ENCODE results near the gene GJC2. TPM values are rescaled to one million over a fixed set of nuclear protein-coding genes. Genes with fewer than 3 reads are reported as not detected.

The GJC2 gene
- total RNA-seq, 1 experiment from 2014 or later = 4.8 TPM

GRCh38 chr1:228159008-228159665 lies 9.4 kb downstream of the GJC2 start:
- H3K27me3 ChIP-seq = no peaks in the 10 kb centered on the region
- H3K4me3 ChIP-seq = no peak overlapping the region
- H3K9me3 ChIP-seq = no peaks in the 10 kb centered on the region
- no peak for DNase-seq
- no peaks in the 10 kb centered on the region for H3K36me3 ChIP-seq

GRCh38 chr1:228160201-228160761 lies 10.6 kb downstream of the GJC2 start:
- Histone ChIP-seq H3K9me3 (no peaks in the 10 kb centered on the region), H3K27me3 (no peaks in the 10 kb centered on the region), H3K36me3 (no peaks in the 10 kb centered on the region), H3K4me3 (no peak overlapping the region)
- DNase-seq = no peak

DNA sequence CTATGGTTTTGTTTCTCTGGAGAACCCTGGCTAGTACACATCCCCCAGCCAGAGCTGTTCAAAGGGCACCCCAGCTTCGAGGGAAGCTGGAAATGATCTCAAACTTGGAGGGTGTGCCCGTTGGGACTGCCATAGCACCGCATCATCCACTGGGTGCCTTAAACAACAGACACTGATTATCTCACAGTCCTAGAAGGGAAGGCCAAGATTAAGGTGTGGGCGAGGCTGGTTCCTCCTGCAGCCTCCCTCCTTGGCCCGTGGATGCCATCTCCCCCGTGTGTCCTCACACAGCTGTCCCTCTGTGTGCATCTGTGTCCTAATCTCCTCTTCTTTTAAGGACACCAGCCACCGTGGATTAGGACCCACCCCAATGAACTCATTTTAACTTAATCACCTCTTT lies 11.6 kb downstream of the GJC2 start:
- Histone ChIP-seq H3K9me3 (no peaks in the 10 kb centered on the region), H3K4me3 (no peak overlapping the region), H3K36me3 (no peaks in the 10 kb centered on the region), H3K27me3 (no peaks in the 10 kb centered on the region)
- no peak for DNase-seq

- Histone ChIP-seq H3K36me3 (no peaks in the 10 kb centered on the region; the same call in 1 of the 2 replicates), H3K9me3 (no peaks in the 10 kb centered on the region)
- DNase-seq = no peak
Observed at GRCh38 chr1:228161866-228162265, 12.1 kb downstream of the GJC2 start.

DNA sequence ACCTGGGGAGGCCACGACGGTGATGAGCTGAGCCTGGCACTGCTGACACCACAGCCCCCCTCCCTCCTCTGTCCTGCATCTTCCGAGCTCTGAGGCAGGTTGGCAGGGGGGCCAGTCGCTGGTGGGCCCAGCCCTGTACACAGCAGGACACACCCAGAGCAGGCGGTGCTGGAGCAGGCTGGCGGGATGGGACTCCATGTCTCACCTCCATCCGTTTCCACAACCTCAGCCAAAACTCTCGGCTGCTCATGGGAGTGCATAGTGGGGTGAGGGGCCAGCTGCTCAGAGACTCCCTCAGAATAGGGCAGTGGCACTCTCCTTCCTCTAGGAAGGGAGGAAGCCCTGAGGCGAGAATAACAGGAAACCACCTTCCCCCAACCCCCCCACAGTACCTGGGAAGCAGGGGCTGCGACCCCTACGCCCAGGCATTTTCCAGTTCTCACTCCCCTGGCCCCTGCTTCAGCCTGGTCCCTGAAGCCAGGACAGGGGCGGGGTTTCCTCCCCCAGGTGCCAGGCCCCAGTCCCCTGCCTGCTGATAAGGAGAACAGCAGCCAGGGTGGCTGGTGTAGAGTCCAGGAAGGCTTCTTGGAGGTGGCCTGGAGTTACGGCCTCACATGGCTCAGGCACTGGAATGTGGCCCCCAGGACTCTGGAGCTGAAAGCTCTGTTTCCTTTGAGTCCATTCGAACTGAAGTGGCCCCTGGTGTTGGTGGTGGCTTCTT lies 12.7 kb downstream of the GJC2 start:
- no peaks in the 10 kb centered on the region for H3K9me3 ChIP-seq
- H3K36me3 ChIP-seq = no peaks in the 10 kb centered on the region; the same call in 1 of the 2 replicates
- no peak for DNase-seq
- no peaks in the 10 kb centered on the region for H3K27me3 ChIP-seq
- no peak overlapping the region for H3K4me3 ChIP-seq

More at GRCh38 chr1:228161866-228162265, 12.1 kb downstream of the GJC2 start:
- Histone ChIP-seq H3K4me3 (no peak overlapping the region), H3K27me3 (no peaks in the 10 kb centered on the region)

- Histone ChIP-seq H3K36me3 (no peaks in the 10 kb centered on the region; the same call in 1 of the 2 replicates), H3K9me3 (no peaks in the 10 kb centered on the region), H3K27me3 (no peaks in the 10 kb centered on the region), H3K4me3 (no peak overlapping the region)
- peak; percentile 28 for DNase-seq
Observed at GRCh38 chr1:228163007-228163753, 13.4 kb downstream of the GJC2 start.

GRCh38 chr1:228163776-228164519 lies 14.2 kb downstream of the GJC2 start:
- Histone ChIP-seq H3K4me3 (no peak overlapping the region), H3K36me3 (no peaks in the 10 kb centered on the region; the same call in 1 of the 2 replicates), H3K9me3 (no peaks in the 10 kb centered on the region), H3K27me3 (no peaks in the 10 kb centered on the region)
- DNase-seq = no peak

- H3K9me3 ChIP-seq = no peaks in the 10 kb centered on the region
- no peaks in the 10 kb centered on the region for H3K27me3 ChIP-seq
- H3K36me3 ChIP-seq = no peaks in the 10 kb centered on the region; the same call in 1 of the 2 replicates
- DNase-seq = no peak
- H3K4me3 ChIP-seq = peak overlapping the region; percentile 59
Observed at GRCh38 chr1:228164561-228165371, 15.0 kb downstream of the GJC2 start.

GRCh38 chr1:228165372-228166169 lies 15.8 kb downstream of the GJC2 start, which contains the start of gene IBA57:
IBA57 (plus strand) TSS chr1:228165804; CDS start chr1:228165817, 13 bp downstream.
- Histone ChIP-seq H3K36me3 (no peaks in the 10 kb centered on the region; the same call in 1 of the 2 replicates), H3K27me3 (no peaks in the 10 kb centered on the region), H3K4me3 (peak within 1 kb of the TSS; percentile 59), H3K9me3 (no peaks in the 10 kb centered on the region)
- peak; percentile 99 for DNase-seq

DNA sequence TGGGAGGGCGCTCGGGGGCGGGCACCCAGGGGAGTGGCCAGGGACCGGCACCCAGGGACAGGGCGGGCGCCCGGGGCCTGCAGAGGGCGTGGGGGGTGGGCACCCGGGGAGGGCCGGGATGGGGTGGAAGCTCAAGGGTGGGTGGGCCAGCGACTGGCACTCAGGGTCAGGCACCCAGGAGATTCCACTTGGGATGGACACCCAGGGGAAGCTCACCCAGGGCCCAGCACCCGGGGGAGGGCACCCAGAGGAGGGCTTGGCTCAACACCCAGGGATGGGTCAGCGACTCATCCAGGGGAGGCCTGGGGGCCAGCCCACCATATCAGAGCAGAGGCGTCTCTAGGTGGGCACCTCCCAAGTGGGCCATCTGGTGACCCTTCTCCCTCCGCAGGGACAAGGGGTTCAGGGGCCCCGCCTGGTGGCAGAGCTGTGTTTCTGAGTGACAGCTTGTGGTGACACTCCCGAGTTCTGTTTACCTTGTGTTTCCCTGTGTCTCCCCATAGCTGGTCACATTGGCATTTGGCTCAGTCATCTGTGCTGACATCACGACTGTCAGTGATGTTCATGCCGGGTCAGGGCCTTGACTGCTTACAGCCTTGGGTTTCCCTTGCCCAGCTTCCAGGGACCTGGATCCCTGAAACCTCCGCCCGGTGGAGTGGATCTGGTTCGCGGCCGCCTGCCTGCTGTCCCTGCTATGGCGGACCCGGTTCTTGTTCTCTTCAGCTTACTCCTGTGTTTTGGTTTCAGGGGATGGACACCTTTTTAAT lies 16.6 kb downstream of the GJC2 start:
- Histone ChIP-seq H3K36me3 (no peaks in the 10 kb centered on the region; the same call in 1 of the 2 replicates), H3K4me3 (peak overlapping the region; percentile 59), H3K9me3 (no peaks in the 10 kb centered on the region), H3K27me3 (no peaks in the 10 kb centered on the region)
- peak; percentile 52 for DNase-seq

DNA sequence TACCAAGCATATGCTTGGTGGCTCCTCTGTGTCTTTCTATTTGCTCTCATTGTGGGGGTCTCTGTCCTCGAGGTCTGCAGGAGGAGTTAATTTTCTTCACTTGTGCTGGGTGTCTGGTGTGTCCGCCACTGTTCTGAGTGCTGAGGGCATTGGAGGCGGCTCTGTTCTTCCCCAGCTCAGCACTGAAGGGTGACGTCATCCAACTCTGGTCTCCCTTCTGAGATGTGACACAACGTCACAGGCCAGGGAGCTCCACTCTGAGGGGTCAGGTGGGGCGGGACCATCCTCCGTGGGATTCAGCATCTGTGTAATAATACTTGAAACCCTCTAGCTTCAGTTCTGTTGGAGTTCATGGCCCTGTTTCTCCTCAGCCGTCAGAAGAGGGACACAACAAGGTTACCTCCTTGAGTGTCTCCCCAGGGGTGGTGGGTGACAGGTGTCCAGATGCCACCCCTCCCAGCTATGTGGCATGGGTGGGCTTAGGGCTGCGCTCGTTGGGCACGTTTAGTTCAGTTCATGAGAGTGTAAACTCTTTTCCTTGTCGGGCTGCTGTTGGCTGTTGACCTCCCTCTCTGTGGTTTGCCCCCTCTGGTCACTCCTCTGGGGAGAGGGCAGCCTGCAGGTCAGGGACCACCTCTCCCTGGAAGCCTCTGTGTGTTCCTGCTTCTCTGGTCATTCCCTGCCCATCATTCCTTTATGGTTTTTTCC lies 19.0 kb downstream of the GJC2 start:
- Histone ChIP-seq H3K4me3 (no peak overlapping the region), H3K9me3 (no peaks in the 10 kb centered on the region), H3K36me3 (no peaks in the 10 kb centered on the region; the same call in 1 of the 2 replicates), H3K27me3 (no peaks in the 10 kb centered on the region)
- no peak for DNase-seq

GRCh38 chr1:228169345-228169744 lies 19.6 kb downstream of the GJC2 start:
- Histone ChIP-seq H3K4me3 (no peak overlapping the region), H3K27me3 (no peaks in the 10 kb centered on the region), H3K36me3 (no peaks in the 10 kb centered on the region; the same call in 1 of the 2 replicates), H3K9me3 (no peaks in the 10 kb centered on the region)
- DNase-seq = no peak

DNA sequence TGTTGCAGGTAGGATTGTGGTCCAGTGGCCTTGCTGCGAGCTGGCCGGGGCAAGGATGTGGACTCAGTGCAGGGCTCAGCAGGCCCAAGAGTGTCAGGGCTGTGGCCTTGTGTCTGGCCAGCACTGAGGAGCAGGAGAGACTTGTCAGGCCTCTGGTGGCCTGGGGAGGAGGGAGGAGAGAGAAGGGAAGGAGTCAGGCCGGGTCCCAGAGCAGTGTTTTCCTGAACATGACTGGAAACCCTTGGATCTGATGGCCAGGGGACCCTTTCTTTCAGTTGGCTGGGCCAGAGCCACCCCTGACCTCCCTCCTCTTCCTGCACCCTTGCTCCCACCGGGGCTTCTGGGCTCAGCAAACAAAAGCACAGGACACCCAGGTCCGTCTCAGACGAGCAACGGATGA lies 20.9 kb downstream of the GJC2 start:
- Histone ChIP-seq H3K36me3 (no peaks in the 10 kb centered on the region; the same call in none of the 2 replicates), H3K27me3 (no peaks in the 10 kb centered on the region), H3K4me3 (no peak overlapping the region), H3K9me3 (no peaks in the 10 kb centered on the region)
- DNase-seq = no peak
